Muscle of arm (tissue), 12 donors: ENCODE results near the gene ZC3H18. TPM values are rescaled to one million over a fixed set of nuclear protein-coding genes. Genes with fewer than 3 reads are reported as not detected.

Source experiments
- DNase-seq: peaks from one replicate; pipeline ENCODE4 v3.0.0-alpha.2; 2013
- polyA plus RNA-seq, 12 donors: library from polyadenylated mRNA; unstranded; fragments of 120-200 nt; gene quantifications; one replicate each; pipeline ENCODE4 v1.2.1, GENCODE V29; 2013; ENCODE audit not compliant: insufficient read length in 12 of 12

ZC3H18 gene
- polyA plus RNA-seq, 12 donors, result 21.4 to 54.4 (median 25.0) TPM; not detected in 1

GRCh38 chr16:88531931-88532433 lies 38.2 kb upstream of the ZC3H18 start:
- no peak for DNase-seq

- DNase-seq, result no peak
These were observed 37.6 kb upstream of the ZC3H18 start for GRCh38 chr16:88532434-88533241.

GRCh38 chr16:88533381-88533917 lies 36.8 kb upstream of the ZC3H18 start:
- DNase-seq, result no peak

GRCh38 chr16:88533932-88534637 lies 36.1 kb upstream of the ZC3H18 start:
- DNase-seq, result peak; percentile 61

DNA sequence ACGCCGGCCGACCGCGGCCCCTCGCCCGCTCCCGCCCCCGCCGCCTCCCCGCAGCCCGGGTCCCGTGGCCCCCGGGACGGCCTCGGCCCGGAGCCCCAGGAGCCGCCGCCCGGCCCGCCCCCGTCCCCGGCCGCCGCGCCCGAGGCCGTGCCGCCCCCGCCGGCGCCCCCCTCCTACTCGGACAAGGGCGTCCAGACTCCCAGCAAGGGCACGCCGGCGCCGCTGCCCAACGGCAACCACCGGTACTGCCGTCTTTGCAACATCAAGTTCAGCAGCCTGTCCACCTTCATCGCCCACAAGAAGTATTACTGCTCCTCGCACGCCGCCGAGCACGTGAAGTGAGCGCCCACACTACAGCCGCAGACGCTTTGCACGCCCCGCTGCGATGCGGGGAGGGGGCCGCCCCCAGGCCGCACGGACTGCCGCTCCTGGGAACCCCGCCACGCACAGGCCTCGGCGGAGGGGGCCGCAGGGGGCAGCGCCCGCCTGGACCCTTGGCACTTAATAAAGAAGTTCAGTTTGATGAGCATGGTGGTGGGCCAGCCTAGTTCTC lies 35.5 kb upstream of the ZC3H18 start:
- no peak for DNase-seq

GRCh38 chr16:88535191-88535856 lies 34.9 kb upstream of the ZC3H18 start:
- no peak for DNase-seq

DNA sequence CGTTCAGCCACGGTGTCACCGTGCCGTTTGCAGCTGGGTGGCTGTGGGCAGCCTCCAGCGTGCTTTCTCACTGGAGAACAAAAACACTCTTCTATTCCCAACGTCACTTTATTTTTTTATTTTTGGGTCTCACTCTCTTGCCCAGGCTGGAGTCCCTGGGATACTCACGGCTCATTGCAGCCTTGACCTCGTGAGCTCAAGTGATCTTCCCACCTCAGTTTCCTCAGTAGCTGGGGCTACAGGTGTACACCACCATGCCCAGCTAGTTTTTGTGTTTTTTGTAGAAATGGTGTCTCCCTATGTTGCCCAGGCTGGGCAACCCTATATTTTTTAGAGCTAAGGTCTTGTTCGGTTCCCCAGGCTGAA lies 34.4 kb upstream of the ZC3H18 start:
- DNase-seq, result no peak

DNA sequence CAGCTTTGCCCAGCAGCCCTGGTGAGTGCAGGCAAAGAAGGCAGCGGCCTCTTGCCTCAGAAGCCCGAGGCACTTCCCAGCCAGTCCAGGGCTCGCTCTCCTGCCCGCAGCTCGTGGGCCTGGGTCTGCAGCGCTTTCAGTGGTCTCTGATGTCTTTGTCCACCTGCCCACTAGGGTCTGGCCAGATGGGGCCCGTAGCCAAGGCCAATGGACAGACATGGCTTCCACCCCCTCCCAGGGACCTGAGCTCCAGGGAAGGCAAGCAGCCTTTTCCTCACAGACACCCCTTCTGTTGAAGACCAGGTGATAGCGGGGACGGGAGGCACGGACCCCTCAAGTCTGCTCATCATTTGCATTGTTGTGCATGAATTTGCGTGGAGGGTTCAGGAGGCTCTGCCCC lies 33.7 kb upstream of the ZC3H18 start:
- no peak for DNase-seq

DNA sequence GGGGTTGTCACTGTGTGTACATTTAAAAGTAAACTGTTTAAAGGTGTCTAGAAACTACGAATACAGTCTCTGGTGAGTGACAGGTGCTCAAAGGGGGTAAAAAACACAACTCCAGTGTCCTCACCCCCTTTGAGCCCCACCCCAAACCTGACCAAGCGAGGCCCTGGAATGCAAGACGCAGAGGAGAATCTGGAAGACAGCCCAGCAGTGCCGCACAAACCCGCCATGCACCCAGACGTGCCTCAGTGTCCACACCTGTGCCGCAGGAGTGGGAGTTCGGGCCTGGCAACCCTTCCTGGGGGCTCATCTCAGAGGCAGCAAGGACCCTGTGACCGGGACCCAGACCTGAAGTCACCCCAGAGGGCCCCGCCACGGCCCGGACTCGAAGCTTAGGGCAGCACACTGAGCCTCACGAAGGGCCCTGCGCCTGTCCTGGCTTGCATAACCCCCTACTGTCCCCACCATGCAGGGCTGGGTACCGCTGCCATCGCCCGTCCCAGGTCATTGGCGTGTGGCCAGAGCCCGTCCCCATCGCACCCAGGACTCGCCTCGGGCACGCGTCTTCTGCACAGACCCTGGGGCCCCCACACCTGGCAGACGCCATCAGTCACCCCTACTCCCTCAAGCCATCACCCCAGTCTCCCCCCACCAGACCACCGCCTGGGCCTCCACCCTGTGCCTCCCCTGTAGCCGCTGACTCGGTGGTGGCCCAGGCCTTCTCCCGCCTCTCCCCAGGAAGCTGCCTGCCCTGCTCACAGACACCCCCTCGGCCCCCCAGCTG lies 33.0 kb upstream of the ZC3H18 start:
- no peak for DNase-seq

- DNase-seq, result no peak
These were observed 32.3 kb upstream of the ZC3H18 start for GRCh38 chr16:88537859-88538258.

GRCh38 chr16:88538366-88539060 lies 31.7 kb upstream of the ZC3H18 start:
- DNase-seq, result no peak

DNA sequence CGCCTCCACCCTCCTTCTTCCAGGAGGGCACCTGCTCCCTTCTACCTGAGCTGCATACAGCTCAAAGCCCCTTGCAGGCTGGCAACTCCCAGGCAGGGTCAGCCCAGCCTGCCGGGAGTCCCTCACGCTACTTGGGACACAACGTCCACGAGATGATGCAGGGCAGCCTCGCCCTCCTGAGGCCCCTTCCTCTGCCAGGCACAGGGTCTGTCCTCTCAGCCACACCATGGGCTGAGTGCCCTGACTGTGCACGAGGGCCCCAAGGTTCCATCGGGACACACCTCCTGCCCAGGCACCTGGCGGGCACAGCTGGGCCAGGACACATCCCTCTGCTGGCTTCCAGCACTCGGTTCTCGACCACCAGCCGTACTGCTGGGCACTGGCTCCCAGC lies 30.9 kb upstream of the ZC3H18 start:
- DNase-seq, result no peak

DNA sequence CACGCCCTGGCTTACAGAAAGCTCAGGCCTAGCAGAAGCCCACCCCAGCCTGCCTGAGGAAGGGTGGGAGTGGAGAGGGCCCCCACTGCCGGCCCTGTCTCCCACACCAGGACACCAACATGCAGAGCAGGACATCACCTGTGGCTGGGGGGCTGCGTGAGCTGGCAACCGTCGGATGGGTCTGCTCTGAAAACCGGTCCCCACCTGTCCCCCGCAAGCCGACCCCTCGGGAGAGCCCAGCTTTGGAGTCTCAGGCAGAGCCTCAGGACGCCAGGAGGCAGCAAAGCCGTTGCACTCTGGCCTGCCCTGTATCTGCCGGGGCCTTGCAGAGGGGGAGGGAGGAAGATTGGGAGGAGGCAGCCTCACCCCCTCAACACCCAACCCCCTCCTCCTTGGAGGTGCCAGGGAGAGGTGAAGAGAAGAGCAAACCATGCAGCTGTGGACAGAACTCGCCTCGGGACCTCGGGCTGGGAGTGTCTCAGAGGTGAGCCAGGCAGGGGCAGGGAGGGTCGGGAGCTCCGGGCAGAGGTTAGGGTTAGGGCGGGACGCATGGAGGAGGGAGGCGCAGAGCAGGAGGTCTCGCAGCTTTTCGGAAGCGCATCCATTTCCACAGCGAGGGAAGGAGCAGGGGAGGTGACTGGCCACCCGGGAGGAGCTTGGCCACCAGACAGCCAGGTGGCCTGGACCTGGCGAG lies 30.4 kb upstream of the ZC3H18 start:
- DNase-seq, result no peak

DNA sequence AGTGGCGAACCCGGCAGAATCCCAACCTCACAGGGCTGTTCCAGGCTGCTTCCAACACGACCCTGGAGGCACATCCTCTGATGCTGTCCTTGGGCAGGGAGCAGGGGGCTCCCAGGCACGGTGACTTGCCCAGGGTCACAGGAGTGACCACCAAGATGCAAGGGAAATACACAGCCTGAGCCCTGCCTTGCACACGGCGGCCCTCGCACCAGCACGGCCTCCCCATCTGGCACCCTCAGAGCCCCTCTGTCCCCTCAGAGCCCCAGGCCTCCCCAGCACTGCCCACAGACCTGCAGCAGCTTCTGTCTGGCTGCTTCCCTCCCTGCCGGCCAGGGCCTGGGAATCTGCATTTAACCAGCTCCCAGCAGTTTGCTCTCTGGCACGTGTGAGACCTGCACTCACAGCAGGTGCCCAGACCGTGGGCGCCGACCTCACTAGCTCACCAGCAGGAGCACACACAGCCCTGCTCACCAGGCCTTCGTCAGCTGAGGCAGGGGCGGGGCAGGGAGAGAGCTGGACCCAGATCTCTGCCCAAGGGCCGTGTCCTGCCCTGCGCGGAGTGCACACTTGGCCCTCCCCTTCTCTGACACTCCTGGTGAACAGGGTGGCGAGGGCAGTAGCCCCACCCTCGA lies 29.7 kb upstream of the ZC3H18 start:
- no peak for DNase-seq

- no peak for DNase-seq
These were observed 28.2 kb upstream of the ZC3H18 start for GRCh38 chr16:88541831-88542616.

DNA sequence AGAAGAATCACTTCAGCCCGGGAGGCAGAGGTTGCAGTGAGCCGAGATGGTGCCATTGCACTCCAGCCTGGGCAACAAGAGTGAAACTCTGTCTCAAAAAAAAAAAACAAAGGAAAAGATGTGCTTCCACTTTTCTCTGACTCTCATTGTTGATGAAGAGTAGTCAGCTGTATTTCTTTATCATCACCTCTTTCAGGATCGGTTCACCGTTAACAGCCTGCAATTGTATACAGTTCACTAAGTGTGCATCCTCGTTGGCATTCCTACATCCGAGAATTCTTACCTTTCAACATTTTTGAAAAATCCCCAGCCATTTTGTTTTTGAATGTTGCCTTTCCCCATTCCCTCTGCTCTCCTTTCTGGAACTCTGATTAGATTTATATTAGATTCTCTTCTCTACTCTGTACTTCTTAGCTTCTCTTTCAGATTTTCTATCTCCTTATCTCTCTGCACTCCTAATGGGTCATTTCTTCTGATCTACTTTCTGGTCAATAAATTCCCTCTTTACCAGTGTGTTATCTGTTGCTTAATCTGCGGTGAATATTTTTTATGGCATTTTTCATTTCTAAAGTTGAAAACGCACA lies 26.9 kb upstream of the ZC3H18 start:
- DNase-seq, result no peak

GRCh38 chr16:88545781-88546180 lies 24.4 kb upstream of the ZC3H18 start:
- DNase-seq, result no peak
